Vagina (tissue), 2 donors: ENCODE measurements around the gene TIMD4.

Source experiments
- CTCF ChIP-seq, 3 experiments: fragments of 450-650 bp in 2 of 3; fragments of 200-600 bp in 1 of 3; sonication (generic) in 1 of 3; IDR thresholded peaks; one replicate each; pipeline ENCODE4 v1.5.1; 2017 to 2019; ENCODE audit warnings: antibody characterized with exemption in 3 of 3, mild to moderate bottlenecking in 2 of 3, moderate library complexity in 2 of 3
- POLR2A ChIP-seq, 2 donors: fragments of 450-650 bp; IDR thresholded peaks; one replicate each; pipeline ENCODE4 v1.6.1; 2017; ENCODE audit warnings: antibody characterized with exemption in 2 of 2, mild to moderate bottlenecking in 2 of 2, moderate library complexity in 2 of 2
- POLR2AphosphoS5 ChIP-seq, 2 donors: sonication (generic); formaldehyde crosslinking; IDR thresholded peaks; one replicate each; pipeline ENCODE4 v1.9.0; 2017; ENCODE audit warnings: antibody characterized with exemption in 2 of 2, mild to moderate bottlenecking in 2 of 2, low read depth in 1 of 2; ENCODE audit not compliant: insufficient read depth in 1 of 2

- TF ChIP-seq CTCF (IDR thresholded peaks at IDR 0.05), result no peak
- no peak for TF ChIP-seq POLR2A (IDR thresholded peaks at IDR 0.05)
- no peak for TF ChIP-seq POLR2AphosphoS5 (IDR thresholded peaks at IDR 0.05; ENCODE audit: insufficient read depth in 1 of 2, low read depth in 1 of 2)
Observed at GRCh38 chr5:156922207-156922792, 40.7 kb downstream of the TIMD4 start.
